ENCODE results near the gene HDGF.

The HDGF gene

DNA sequence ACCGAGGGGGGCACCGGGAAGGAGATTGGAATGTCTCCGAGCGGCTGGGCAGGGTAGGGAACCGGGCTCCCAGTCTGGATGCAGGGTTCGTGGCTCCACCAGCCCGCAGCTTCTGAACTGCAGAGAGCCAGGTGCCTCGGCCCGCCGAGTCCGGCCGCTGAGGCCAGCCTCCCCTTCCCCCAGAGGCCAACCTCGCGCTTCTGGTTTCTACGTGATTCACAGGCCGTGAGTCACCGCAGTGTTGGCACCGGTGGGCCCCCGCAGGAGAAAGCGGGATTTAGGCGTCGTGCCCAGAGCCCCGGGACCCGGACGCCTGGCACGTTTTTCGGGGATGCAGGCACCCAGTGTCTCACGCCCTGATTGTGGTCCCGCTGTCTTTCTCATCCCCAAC, 46.5 kb downstream of the HDGF start:
- DNase-seq (ENCODE audit: low read depth), result no peak
- no peak overlapping the region for H3K4me3 ChIP-seq (ENCODE audit: low read depth, low read length)
- TF ChIP-seq, protein P1, sequence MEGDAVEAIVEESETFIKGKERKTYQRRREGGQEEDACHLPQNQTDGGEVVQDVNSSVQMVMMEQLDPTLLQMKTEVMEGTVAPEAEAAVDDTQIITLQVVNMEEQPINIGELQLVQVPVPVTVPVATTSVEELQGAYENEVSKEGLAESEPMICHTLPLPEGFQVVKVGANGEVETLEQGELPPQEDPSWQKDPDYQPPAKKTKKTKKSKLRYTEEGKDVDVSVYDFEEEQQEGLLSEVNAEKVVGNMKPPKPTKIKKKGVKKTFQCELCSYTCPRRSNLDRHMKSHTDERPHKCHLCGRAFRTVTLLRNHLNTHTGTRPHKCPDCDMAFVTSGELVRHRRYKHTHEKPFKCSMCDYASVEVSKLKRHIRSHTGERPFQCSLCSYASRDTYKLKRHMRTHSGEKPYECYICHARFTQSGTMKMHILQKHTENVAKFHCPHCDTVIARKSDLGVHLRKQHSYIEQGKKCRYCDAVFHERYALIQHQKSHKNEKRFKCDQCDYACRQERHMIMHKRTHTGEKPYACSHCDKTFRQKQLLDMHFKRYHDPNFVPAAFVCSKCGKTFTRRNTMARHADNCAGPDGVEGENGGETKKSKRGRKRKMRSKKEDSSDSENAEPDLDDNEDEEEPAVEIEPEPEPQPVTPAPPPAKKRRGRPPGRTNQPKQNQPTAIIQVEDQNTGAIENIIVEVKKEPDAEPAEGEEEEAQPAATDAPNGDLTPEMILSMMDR (IDR thresholded peaks at IDR 0.05; ENCODE audit: control insufficient read depth, extremely low read depth, insufficient read depth), result no peak

DNA sequence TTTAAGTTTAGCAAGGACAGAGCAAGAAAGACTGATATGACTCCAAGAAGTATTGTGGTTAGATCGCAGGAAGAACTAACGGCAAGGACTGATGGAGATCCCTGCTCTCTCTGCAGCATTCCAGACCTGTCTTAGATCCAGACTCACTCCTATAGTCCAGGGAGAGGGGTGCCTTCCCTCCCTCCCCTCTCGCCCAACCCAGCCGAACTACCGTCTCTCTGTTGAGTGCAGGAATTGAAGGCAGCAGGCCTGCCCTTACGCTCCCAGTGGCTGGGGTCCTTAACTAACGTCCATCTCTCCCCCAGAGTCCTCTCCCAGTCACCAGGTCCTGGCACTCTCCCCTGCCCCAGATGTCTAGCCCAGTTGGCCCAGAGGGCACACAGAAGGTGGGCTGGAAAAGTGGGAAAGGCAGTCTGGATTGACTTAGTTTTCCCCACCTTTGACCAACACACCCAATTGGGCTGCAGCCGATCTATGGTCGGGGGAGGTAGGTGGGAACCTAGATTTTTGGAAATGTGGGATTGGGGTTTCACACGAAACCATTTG, 47.2 kb downstream of the HDGF start:
- DNase-seq (ENCODE audit: low read depth), result no peak
- TF ChIP-seq, protein P1 (IDR thresholded peaks at IDR 0.05; ENCODE audit: control insufficient read depth, extremely low read depth, insufficient read depth), result no peak
- no peak overlapping the region for H3K4me3 ChIP-seq (ENCODE audit: low read depth, low read length)

DNA sequence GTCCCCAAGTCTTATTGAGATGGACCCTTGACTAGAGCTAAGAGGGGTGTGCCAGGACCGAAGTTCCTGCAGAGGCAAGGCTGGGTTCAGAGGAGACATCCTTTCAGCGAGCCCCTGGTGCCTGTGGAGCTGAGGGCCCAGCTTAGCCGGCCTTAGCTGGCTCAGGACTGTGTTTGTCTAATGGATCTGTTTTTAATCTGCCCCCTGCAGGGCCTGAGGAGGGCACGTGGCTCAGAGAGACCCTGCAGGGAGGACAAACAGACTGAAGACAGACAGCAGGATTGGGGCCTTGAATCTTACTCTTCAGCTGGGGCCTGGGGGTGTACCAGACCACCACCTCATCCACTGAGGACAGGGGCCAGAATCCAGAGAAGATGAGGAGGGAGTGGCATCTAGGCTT, 47.7 kb downstream of the HDGF start:
- H3K4me3 ChIP-seq (ENCODE audit: low read depth, low read length), result no peak overlapping the region
- no peak for DNase-seq (ENCODE audit: low read depth)
- TF ChIP-seq, protein P1 (IDR thresholded peaks at IDR 0.05; ENCODE audit: control insufficient read depth, extremely low read depth, insufficient read depth), result no peak

DNA sequence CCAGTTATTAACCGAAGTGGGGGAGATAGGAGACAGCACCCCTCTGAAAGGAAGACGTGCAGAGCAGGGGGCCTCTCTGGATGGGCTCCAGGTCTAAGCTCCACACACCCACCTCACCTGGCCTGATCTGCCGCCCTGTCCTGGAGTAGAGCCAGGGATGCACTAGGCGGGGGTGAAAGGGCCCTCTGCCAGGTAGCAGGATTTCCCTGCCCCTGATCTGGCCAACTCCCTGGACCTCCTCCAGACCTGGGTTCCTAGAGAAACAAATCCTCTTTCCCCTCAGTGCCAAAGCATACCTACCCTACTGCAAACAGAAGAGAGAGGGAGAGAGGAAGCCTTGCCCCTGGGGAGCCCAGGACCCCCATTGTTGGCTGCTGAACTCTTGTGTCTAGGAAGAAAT, 48.1 kb downstream of the HDGF start:
- TF ChIP-seq, protein P1 (IDR thresholded peaks at IDR 0.05; ENCODE audit: control insufficient read depth, extremely low read depth, insufficient read depth), result no peak
- no peak overlapping the region for H3K4me3 ChIP-seq (ENCODE audit: low read depth, low read length)
- no peak for DNase-seq (ENCODE audit: low read depth)

DNA sequence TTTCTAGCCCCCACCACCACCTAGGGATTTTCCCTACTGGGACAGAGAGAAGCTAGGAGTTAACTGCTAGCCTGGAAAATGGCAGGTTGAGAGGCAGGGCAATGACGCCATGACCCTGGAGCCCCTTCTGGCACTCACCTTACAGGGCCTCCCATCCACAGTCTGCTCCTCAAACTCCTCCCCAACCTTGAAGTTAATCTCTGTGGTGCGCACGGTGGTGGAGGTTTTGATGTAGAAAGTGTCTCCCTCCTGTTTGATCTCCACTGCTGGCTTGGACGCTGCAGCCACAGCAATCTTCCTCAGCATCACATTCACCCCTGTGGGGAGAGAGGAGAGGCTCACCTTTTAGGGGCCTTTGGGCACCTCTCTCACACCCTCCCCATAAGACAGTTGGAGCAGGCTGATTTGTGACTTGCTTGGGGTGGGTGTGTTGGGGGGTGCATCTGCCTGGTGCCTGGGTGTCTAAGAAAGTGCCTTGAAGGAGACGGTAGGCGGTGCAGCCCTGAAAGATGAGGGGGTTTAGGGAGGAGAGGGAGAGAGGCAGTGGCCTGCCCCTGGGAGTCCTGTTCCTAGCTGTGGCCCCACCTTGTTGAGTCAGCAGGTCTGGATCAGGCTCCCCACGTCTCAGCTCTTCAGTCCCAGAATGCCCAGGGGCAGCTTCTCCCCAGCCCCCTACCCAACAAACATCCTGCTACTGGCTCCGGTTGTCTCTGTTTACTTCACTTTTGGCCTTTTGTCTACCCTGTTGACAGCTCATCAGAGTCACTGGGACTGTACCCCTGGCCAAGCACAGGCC, 50.5 kb downstream of the HDGF start:
- DNase-seq (ENCODE audit: low read depth), result no peak
- no peak overlapping the region for H3K4me3 ChIP-seq (ENCODE audit: low read depth, low read length)
- TF ChIP-seq, protein P1 (IDR thresholded peaks at IDR 0.05; ENCODE audit: control insufficient read depth, extremely low read depth, insufficient read depth), result no peak

DNA sequence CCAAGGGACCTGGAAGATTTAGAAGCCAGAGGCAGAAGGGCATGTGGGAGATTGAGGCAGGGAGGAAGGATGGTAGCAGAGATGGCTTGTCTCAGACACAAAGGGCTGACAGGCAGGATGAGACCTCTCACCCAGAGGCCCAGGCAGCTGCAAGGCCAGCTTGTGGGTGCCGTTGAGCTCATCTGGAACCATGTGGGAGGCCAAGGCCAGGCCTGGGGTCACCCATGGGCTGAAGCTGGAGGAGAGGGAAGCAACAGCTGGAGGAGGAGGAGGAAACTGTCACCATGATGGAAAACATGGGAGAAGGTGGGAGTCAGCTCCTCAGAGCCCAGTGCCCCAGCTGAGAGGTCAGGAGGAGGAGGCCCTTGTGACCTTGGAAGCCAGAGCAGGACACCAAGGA, 52.5 kb downstream of the HDGF start:
- DNase-seq (ENCODE audit: low read depth), result no peak
- H3K4me3 ChIP-seq (ENCODE audit: low read depth, low read length), result no peak overlapping the region
- TF ChIP-seq, protein P1 (IDR thresholded peaks at IDR 0.05; ENCODE audit: control insufficient read depth, extremely low read depth, insufficient read depth), result no peak

DNA sequence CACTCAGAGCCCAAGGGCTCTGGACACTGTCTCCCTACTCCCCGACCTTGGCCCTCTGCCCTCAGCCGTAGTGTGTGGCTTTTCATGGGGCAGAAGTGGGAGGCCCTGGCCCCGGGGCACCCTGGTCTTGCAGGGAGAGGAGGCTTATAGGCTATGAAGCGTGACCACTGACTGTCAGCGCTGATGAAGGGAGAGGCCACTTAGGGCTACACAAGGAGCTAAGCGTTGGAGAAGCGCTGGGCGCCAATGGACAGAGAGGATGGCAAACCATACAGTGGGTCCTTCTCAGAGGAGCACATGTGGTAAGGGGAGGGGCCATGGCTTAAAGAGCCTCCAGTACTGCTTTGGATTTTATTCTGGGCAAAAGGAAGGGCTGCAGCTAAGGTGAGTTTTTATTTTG, 54.0 kb downstream of the HDGF start:
- no peak overlapping the region for H3K4me3 ChIP-seq (ENCODE audit: low read depth, low read length)
- no peak for DNase-seq (ENCODE audit: low read depth)
- TF ChIP-seq, protein P1 (IDR thresholded peaks at IDR 0.05; ENCODE audit: control insufficient read depth, extremely low read depth, insufficient read depth), result no peak
